ENCODE measurements around the gene SMLR1. TPM values are rescaled to one million over a fixed set of nuclear protein-coding genes. Genes with fewer than 3 reads are reported as not detected.

Gene SMLR1
- total RNA-seq, 1 experiment from 2014 or later, result not detected

DNA sequence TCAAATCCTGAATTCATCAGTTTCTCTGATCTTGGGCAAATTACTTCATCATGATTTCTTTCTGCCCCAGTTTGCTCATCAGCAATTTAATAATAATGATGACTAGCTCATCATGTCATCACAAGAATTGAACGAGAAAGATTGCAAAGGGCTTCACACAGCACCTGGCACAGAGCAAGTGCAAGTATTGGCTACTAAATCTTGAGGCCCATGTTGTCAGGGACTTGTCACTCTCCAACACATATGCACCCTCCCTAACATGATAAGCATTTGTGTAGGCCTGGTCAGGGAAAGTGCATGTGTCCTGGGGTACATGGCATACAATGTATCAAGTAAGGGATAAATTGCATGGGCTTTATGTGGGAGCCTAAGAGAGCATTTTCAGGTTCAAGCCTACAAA is 6.4 kb downstream of the SMLR1 start:
- H3K27me3 ChIP-seq (ENCODE audit: insufficient read depth, low read length), result no peaks in the 10 kb centered on the region
- no peak for DNase-seq (ENCODE audit: low read depth, low spot score)
- H3K9me3 ChIP-seq (ENCODE audit: control insufficient read depth in 1 of 2, insufficient read depth in 1 of 2, low read depth in 1 of 2, low read length in 2 of 2), result no peaks in the 10 kb centered on the region
- H3K4me2 ChIP-seq (ENCODE audit: low read length), result no peak overlapping the region
- no peak overlapping the region for H3K27ac ChIP-seq (ENCODE audit: low read depth, low read length)
- no peak overlapping the region for H3K9ac ChIP-seq (ENCODE audit: low read length)
- no peak overlapping the region for H2AFZ ChIP-seq (ENCODE audit: low read depth, low read length, poor library complexity, severe bottlenecking)
- POLR2A ChIA-PET, result no interaction called here
- H4K20me1 ChIP-seq (ENCODE audit: insufficient read depth), result no peaks in the 10 kb centered on the region
- H3K79me2 ChIP-seq (ENCODE audit: insufficient read depth, low read length), result no peaks in the 10 kb centered on the region
- BruUV-seq (replicated peaks), result no TSS peak
- intact Hi-C loops (cut with micrococcal nuclease), result no loop called here
- CTCF ChIA-PET, result no interaction called here
- no peaks in the 10 kb centered on the region for H3K9me2 ChIP-seq (ENCODE audit: insufficient read depth)
- H3K36me3 ChIP-seq (ENCODE audit: control insufficient read depth in 1 of 2, insufficient read depth in 2 of 2, low read length in 2 of 2), result no peaks in the 10 kb centered on the region
- H3K4me1 ChIP-seq (ENCODE audit: control insufficient read depth in 1 of 2, insufficient read depth in 2 of 2, low read length in 2 of 2), result no peaks in the 10 kb centered on the region
- H3K4me3 ChIP-seq (replicated peaks in 1 of 2; ENCODE audit: low read depth in 1 of 2, low read length in 2 of 2), result no peak overlapping the region
- RAD21 ChIA-PET (ENCODE audit: low non-redundant PET in 1 of 2, low total read pairs in 2 of 2, uncharacterized antibody in 2 of 2, unreplicated experiment in 2 of 2), result no interaction called here
- no peak for ATAC-seq
- no peak for TF ChIP-seq ZFX (IDR thresholded peaks at IDR 0.05)
- TF ChIP-seq ELF1 (IDR thresholded peaks at IDR 0.05; ENCODE audit: borderline replicate concordance, low read depth), result no peak
- TF ChIP-seq POLR2A (IDR thresholded peaks at IDR 0.05; ENCODE audit: borderline replicate concordance, extremely low read depth, insufficient read depth, insufficient read length), result no peak
- TF ChIP-seq POLR2AphosphoS5 (IDR thresholded peaks at IDR 0.05; ENCODE audit: low read depth, low read length), result no peak
- TF ChIP-seq, protein P1, sequence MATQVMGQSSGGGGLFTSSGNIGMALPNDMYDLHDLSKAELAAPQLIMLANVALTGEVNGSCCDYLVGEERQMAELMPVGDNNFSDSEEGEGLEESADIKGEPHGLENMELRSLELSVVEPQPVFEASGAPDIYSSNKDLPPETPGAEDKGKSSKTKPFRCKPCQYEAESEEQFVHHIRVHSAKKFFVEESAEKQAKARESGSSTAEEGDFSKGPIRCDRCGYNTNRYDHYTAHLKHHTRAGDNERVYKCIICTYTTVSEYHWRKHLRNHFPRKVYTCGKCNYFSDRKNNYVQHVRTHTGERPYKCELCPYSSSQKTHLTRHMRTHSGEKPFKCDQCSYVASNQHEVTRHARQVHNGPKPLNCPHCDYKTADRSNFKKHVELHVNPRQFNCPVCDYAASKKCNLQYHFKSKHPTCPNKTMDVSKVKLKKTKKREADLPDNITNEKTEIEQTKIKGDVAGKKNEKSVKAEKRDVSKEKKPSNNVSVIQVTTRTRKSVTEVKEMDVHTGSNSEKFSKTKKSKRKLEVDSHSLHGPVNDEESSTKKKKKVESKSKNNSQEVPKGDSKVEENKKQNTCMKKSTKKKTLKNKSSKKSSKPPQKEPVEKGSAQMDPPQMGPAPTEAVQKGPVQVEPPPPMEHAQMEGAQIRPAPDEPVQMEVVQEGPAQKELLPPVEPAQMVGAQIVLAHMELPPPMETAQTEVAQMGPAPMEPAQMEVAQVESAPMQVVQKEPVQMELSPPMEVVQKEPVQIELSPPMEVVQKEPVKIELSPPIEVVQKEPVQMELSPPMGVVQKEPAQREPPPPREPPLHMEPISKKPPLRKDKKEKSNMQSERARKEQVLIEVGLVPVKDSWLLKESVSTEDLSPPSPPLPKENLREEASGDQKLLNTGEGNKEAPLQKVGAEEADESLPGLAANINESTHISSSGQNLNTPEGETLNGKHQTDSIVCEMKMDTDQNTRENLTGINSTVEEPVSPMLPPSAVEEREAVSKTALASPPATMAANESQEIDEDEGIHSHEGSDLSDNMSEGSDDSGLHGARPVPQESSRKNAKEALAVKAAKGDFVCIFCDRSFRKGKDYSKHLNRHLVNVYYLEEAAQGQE (IDR thresholded peaks at IDR 0.05; ENCODE audit: low read depth), result no peak
- no peak for TF ChIP-seq EZH2phosphoT487 (IDR thresholded peaks at IDR 0.05; ENCODE audit: borderline replicate concordance)
- TF ChIP-seq, protein P2, sequence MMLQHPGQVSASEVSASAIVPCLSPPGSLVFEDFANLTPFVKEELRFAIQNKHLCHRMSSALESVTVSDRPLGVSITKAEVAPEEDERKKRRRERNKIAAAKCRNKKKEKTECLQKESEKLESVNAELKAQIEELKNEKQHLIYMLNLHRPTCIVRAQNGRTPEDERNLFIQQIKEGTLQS (IDR thresholded peaks at IDR 0.05), result no peak

Data from HCT116 (cell line).